ENCODE data around the gene CEBPA.

- TF ChIP-seq, protein P1, sequence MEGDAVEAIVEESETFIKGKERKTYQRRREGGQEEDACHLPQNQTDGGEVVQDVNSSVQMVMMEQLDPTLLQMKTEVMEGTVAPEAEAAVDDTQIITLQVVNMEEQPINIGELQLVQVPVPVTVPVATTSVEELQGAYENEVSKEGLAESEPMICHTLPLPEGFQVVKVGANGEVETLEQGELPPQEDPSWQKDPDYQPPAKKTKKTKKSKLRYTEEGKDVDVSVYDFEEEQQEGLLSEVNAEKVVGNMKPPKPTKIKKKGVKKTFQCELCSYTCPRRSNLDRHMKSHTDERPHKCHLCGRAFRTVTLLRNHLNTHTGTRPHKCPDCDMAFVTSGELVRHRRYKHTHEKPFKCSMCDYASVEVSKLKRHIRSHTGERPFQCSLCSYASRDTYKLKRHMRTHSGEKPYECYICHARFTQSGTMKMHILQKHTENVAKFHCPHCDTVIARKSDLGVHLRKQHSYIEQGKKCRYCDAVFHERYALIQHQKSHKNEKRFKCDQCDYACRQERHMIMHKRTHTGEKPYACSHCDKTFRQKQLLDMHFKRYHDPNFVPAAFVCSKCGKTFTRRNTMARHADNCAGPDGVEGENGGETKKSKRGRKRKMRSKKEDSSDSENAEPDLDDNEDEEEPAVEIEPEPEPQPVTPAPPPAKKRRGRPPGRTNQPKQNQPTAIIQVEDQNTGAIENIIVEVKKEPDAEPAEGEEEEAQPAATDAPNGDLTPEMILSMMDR (IDR thresholded peaks at IDR 0.05; ENCODE audit: insufficient read depth, low read depth, low read length): no peak
- no peak for TF ChIP-seq EZH2 (IDR thresholded peaks at IDR 0.05; ENCODE audit: insufficient read depth, low read length)
Observed at GRCh38 chr19:33309826-33310225, 7.5 kb upstream of the CEBPA start.

All from astrocyte (in vitro differentiated cells and primary cell).